Stimulated activated CD4-positive, alpha-beta T cell treated with anti-CD3 and anti-CD28 coated beads, Interleukin-15, amount 100 ng/mL, for 1 hour (primary cell): Measurements from ENCODE around the gene PSMD12.
A peak's percentile ranks its signal among the peaks of the same experiment; 100 is the strongest.
"Not testable (repeated sequence)": the region's sequence is repeated elsewhere in the genome, so short reads cannot be mapped to it uniquely, and the experiment has no call there.

Experiments used
- DNase-seq, 2 donors: peaks; one replicate each; pipeline ENCODE4 v3.0.0-alpha.2; 2020; ENCODE audit warnings: low read depth in 1 of 2, low spot score in 1 of 2

PSMD12 gene

GRCh38 chr17:67388536-67388935 is 22.2 kb upstream of the PSMD12 start:
- DNase-seq, result not testable (repeated sequence)

GRCh38 chr17:67386965-67387551 is 20.7 kb upstream of the PSMD12 start:
- peak; percentile 29 to 65 for DNase-seq

- no peak for DNase-seq
Observed at GRCh38 chr17:67385122-67385988, 19.0 kb upstream of the PSMD12 start.

GRCh38 chr17:67381929-67382257 is 15.5 kb upstream of the PSMD12 start:
- no peak for DNase-seq

- no peak for DNase-seq
Observed at GRCh38 chr17:67379251-67379630, 12.9 kb upstream of the PSMD12 start.

- DNase-seq, result peak; percentile 67 to 77
Observed at GRCh38 chr17:67378454-67379250, 12.3 kb upstream of the PSMD12 start.

GRCh38 chr17:67377488-67378453 is 11.4 kb upstream of the PSMD12 start:
- peak in 1 of 2 donors; percentile 31 for DNase-seq

- peak; percentile 77 to 79 for DNase-seq
Observed at GRCh38 chr17:67376737-67377487, 10.5 kb upstream of the PSMD12 start, which contains the start of gene PITPNC1. PITPNC1 (plus strand) TSS chr17:67377281.

- DNase-seq, result no peak
Observed at GRCh38 chr17:67376415-67376736, 10.0 kb upstream of the PSMD12 start.

GRCh38 chr17:67375716-67376115 is 9.3 kb upstream of the PSMD12 start:
- no peak for DNase-seq

GRCh38 chr17:67375054-67375427 is 8.7 kb upstream of the PSMD12 start:
- DNase-seq, result no peak

- peak; percentile 75 to 82 for DNase-seq
Observed at GRCh38 chr17:67374329-67375053, 8.1 kb upstream of the PSMD12 start.

- no peak for DNase-seq
Observed at GRCh38 chr17:67372751-67373150, 6.4 kb upstream of the PSMD12 start.

GRCh38 chr17:67369676-67370075 is 3.3 kb upstream of the PSMD12 start:
- no peak for DNase-seq

GRCh38 chr17:67365738-67366192 is 612 bp downstream of the PSMD12 start:
- no peak for DNase-seq

GRCh38 chr17:67364847-67365737 is 1.3 kb downstream of the PSMD12 start:
- DNase-seq, result no peak

GRCh38 chr17:67362173-67362572 is 4.2 kb downstream of the PSMD12 start:
- no peak for DNase-seq

GRCh38 chr17:67360880-67361279 is 5.5 kb downstream of the PSMD12 start:
- DNase-seq, result no peak
